Keratinocyte (primary cell): ENCODE data around the gene ATG4A.

Experiments used
- EZH2 ChIP-seq: IDR thresholded peaks from one replicate; pipeline ENCODE4 v1.6.1; 2012; ENCODE audit warnings: inconsistent platforms, mild to moderate bottlenecking, low read length, moderate library complexity
- TF ChIP-seq, protein P1 (sequence below), 3 experiments: IDR thresholded peaks in 1 of 3; conservative IDR thresholded peaks in 1 of 3; optimal IDR thresholded peaks in 1 of 3; 2 replicates in 2 of 3; 3 replicates in 1 of 3; pipeline versions ENCODE3 to v1.5.1; 2011; ENCODE audit warnings: low read length in 3 of 3, mild to moderate bottlenecking in 3 of 3, moderate library complexity in 2 of 3, control low read depth in 1 of 3, inconsistent platforms in 1 of 3; ENCODE audit not compliant: insufficient read depth in 2 of 3; ENCODE audit errors: extremely low read depth in 1 of 3

DNA sequence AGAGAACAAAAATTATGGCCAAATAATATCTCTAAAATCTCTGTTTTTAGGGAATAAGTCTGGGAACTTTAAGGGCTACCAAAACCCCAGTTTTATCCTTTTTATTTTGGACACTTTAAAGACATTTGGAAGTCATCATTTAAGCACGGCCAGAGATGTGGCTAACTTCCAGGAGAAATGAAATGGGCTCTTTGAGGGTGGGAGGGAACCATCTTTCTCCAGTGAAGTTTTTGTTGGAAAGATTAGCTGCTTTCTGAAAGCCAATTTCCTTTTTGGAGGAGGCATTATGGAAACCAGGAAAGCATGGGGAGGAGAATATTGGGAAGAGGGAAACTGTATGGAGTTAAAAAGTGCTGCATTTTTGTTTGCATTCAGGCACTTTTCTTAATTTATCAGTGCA, 41.9 kb upstream of the ATG4A start:
- TF ChIP-seq, protein P1, sequence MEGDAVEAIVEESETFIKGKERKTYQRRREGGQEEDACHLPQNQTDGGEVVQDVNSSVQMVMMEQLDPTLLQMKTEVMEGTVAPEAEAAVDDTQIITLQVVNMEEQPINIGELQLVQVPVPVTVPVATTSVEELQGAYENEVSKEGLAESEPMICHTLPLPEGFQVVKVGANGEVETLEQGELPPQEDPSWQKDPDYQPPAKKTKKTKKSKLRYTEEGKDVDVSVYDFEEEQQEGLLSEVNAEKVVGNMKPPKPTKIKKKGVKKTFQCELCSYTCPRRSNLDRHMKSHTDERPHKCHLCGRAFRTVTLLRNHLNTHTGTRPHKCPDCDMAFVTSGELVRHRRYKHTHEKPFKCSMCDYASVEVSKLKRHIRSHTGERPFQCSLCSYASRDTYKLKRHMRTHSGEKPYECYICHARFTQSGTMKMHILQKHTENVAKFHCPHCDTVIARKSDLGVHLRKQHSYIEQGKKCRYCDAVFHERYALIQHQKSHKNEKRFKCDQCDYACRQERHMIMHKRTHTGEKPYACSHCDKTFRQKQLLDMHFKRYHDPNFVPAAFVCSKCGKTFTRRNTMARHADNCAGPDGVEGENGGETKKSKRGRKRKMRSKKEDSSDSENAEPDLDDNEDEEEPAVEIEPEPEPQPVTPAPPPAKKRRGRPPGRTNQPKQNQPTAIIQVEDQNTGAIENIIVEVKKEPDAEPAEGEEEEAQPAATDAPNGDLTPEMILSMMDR (optimal IDR thresholded peaks at IDR 0.05 in 1 of 3, IDR thresholded peaks at IDR 0.05 in 1 of 3, conservative IDR thresholded peaks at IDR 0.05 in 1 of 3; ENCODE audit: extremely low read depth in 1 of 3, insufficient read depth in 2 of 3, low read length in 3 of 3): no peak
- TF ChIP-seq EZH2: no peak
